HG02970 (cell line): ENCODE results near the gene SLC49A3.
"Not testable (repeated sequence)": the region's sequence is repeated elsewhere in the genome, so short reads cannot be mapped to it uniquely, and the experiment has no call there.

Experiments
- ATAC-seq: cut with Tn5 transposase; IDR thresholded peaks from one replicate; pipeline ENCODE4 v1.9.1; 2021; ENCODE audit warnings: mild to moderate bottlenecking, moderate library complexity, moderate number of reproducible peaks; ENCODE audit not compliant: unreplicated experiment, low FRiP score

SLC49A3 gene

DNA sequence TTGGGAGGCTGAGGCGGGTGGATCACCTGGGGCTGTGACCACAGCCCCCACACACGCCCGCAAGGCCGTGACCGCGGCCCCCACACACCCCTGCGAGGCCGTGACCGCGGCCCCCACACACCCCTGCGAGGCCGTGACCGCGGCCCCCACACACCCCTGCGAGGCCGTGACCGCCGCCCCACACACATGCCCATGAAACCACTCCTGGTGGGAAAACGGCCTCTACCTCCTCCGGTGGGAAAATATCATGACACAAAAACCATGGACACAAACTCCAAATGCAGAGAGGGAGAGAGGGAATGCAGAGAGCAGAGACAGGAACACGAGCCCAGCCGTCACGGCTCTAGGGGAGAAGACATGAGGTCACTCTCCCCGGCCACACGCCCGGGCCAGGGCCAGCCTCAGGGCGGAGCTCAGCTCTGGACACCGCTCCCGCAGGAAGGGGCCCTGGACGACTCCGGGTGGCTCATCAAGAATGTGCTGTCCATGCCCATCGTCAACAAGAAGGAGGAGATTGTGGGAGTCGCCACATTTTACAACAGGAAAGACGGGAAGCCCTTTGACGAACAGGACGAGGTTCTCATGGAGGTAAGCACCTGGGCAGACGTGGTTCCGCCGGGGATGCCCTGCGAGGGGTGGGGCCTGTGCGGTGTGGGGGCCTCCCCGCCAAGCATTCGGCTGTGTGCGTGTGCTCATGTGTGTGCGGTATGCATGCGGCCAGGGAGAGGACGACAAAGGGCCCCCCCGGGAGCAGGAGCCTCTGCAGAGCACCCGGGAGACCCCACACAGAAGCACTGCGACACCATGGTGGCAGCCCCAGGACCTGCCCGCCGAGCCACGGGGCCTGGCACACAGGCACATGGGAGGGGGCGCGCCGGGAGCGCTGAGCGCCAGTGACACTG lies 32.3 kb downstream of the SLC49A3 start:
- no peak for ATAC-seq

DNA sequence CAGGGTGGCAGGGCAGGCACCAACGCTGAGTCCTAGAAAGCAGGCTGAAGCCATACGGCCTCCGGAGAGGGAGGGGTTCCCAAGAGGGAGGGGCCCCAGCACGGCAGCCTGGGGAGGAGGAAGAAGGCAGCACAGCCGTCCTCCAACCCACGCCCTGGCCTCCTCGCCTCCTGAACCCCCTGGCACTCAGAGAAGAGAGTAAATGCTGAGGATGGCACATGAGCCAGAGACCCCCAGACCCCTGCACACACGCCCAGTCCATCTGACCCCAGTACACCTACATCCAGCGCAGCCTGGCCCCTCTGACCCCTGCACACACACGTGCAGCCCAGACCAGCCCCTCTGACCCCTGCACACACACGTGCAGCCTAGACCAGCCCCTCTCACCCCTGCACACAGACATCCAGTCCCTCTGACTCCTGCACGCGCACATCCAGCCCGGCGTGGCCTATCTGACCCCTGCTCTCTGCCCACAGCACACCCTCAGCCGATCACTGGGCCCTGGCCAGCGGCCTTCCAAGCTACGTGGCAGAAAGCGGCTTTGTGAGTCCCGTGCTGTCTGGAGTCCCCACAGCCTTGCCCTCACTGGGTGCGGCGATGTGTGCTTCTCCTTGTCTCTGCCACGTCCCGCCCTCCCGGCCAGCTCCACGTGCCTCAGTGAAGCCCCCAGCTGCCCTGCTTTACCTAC lies 33.3 kb downstream of the SLC49A3 start:
- ATAC-seq = no peak

DNA sequence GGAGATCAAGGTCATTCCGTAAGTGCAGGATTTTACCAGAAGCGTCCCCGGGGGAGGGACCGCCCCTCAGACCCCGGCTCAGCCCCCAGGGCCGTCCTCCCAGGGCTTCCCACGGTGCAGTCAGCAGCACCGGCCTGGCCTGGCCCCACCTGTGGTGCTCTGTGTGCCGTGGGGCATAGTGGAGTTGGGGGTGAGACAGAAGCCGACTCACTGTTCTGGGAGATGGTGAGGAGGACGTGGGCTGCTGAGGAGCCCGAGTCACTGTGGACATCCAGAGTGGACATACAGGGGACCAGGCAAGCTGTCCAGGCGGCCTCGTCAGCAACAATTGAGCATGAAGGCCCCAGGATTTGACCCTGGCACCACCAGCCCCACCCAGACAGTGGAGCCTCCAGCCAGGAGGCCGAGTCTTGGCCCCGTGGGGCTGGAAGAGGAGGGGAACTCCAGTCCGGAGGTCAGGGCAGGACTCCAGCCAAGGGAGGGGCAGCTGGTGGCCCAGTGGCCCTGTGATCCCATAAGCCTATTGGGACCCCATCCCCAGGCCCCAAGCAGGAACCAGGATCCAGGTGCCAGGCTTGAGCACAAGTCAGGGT lies 34.0 kb downstream of the SLC49A3 start:
- no peak for ATAC-seq

DNA sequence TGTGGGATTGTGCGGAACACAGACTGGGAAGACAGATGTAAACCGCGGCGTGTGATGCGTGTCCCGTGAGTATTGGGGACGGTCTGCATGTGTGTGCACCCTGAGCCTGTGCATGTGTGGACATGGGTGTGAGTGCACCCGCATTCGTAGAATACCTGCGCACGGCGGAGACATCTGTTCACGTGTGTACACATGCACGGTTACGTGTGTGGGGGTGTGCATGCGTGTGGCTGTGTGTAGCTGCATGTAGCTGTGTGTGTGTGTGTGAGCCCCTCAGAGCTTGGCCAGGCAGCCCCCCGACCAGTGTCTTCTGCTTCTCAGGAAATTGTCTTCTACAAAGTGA lies 34.5 kb downstream of the SLC49A3 start:
- no peak for ATAC-seq

DNA sequence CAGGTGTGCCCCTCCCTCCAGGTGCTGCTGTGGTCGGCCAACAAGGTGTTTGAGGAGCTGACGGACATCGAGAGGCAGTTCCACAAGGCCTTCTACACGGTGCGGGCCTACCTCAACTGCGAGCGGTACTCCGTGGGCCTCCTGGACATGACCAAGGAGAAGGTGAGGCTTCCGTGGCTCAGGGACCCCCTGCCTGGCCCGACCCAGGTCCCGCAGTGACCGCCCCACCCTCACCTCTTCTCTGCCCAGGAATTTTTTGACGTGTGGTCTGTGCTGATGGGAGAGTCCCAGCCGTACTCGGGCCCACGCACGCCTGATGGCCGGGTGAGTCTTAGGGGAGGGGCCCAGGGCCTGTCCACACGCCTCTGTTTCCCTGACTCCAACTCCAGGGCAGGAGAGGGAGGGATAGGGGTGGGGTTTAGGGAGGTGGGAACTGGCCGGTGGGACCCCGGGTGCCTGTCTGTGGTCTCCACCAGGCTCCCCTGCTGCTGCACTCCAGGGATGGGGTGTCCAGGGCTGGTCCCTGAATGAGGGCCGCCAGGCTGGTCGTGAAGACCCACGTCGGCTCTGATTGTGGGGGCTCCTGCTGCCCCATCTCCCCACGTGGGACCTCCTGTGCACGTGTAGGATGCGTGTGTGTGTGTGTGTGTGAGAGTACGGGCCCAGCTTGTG lies 35.0 kb downstream of the SLC49A3 start:
- ATAC-seq = no peak

DNA sequence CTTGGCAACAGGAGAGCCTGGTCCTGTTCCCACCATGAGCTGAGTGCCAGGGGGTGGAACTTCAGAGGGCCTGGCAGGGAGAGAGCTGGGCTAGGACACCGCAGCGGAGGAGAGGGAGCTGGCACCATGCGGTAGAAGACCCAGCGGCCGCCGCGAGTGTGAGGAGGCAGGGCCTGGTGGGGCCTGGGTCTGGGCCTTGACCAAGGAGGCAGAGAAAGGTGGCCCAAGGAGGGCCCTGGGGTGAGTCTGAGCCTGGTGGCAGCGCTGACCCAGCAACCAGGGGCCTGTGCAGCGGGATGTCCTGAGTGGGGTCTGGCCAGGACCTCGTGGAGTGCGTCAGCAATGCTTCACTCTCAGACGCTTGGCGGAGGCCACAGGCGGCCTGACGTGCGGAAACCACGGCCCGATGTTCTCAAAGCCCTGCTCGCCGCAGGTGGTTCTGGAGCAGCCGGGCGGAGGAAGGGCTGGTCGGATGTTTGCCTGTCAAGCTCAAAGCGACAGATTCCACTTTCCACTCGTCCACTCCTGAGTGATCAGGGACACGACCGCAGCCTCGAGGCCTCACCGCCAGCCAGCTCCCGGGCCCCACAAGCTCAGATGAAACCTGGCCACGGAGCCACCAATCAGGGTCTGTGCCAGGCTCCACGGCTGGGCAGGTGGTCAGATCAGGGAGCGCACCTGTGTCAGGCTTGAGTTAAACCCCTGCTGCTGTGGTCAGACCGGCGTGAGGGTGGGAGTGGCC lies 35.7 kb downstream of the SLC49A3 start:
- no peak for ATAC-seq

DNA sequence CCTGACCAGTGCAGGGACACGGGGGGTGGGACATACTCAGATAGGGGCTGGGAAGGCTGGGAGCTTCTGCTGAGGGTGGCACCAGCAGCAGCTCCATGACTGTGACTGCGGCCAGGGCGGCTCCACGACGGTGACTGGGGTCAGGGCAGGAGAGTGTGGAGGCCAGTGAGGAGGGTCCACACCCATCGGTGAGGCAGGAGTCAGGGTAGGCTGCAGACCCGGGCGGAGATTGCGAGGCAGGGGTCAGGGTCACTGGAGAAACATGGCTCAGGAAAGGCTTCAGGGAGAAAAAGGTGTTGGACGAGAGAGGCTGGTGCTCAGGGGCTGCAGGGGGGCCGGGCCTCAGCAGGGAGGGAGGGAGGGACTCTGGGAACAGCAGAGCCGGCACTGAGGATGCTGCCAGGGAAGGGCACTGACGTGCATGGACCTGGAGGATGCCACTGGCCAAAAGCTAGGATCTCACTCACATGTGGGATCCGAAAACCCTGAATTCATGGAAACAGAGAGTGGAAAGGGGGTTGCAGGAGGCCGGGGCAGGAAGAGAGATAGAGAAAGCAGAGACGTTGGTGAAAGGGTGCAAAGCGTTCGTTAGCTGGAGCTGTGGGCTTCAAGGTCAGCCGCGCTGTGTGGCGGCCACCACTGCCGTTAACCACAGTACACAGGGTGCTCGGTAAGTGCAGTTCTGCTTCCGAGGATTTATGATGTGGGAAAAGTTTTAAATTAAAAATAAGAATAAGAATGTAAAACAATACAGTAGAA lies 36.9 kb downstream of the SLC49A3 start:
- ATAC-seq = no peak

DNA sequence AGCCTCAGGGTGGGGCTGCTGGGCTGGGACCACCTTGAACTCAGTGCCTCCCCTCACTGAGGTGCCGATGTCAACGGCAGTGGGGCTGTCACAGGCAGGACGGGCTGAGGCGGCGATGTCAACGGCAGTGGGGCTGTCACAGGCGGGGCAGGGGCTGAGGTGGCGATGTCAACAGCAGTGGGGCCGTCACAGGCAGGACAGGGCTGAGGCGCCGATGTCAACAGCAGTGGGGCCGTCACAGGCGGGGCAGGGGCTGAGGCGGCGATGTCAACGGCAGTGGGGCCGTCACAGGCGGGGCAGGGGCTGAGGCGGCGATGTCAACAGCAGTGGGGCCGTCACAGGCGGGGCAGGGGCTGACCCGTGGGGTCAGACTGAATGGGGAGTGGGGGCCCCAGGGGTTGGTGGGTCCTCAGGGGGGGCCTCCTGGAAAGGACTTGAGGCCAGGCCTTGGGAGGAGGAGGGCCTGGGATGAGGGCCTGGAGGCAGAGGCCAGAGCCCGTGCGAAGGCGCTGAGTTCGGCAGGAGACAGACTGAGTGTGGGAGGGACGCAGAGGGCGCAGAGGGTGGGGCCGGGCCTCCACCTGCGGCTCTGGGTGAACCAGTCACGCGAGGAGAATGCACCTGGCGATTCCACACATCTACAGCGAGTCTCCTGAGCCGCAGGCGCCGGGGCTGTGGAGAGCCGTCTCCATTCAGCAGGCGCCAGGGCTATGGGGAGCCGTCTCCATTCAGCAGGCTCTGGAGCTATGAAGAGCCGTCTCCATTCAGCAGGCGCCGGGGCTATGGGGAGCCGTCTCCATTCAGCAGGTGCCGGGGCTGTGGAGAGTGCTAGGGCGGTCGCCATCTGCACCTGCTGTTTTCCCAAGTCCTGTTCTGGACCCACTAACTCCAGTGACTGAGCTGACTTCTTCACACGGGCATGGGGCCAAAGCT lies 37.7 kb downstream of the SLC49A3 start:
- ATAC-seq = no peak

DNA sequence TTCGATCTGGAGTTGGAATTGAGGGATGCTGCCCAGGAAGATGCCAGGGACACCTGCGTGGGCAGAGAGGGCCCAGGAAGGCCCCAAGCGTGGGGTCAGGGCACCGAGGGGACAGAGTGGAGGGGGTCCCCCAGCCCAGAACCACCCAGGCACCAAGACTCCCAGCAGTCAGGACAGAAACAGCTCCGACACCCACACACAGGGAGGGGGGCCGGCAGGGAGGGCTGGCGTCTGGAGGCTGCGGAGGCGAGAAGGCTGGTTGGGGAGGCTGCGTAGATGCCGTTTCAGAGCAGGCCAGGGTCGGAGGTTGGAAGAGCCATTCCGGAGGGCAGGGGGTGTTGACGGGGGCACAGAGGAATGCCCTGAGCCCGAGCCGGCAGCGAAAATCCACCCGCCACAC lies 38.5 kb downstream of the SLC49A3 start:
- no peak for ATAC-seq

DNA sequence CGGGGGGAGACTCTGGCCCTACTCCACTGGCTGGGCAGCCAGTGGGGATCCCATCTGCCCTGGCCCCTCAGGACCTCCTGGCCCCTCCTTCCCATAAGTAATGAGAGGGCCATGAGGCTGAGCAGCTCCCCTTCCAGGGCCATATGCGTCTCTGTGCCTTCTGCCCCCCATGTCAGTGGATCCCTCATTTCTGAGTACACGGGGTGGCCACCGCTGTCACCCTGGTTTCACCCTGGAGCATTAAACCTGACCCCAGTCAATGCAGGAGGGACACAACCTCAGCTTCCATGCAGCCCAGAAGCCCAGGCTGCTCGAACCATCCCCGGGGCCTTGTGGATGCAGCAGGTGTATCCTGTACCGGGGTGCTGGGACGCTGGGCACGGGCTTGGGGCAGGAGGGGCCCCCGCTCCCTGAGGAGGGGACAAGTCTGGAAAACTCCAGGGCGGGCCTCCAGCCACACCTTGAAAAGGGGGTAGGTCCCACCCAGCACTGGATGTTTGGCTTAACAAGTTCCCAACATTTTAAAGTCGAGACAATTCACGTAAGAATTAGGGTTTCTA lies 39.1 kb downstream of the SLC49A3 start:
- ATAC-seq = no peak

DNA sequence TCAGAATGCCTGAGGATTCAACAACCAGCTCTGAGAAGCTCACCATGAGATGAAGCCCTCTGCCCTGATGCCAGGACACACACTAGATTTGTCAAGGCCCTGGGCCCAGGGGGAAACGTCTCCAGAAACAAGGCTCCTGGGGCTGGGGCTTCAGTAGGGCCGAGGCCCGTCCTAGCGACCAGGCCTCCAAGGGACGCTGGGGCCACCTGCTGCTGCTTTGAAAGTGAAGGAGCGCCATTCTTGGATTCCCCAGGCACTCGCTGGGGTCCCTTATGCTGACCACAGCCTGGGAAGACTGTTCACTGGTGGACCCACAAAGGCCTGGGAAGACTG lies 39.7 kb downstream of the SLC49A3 start:
- ATAC-seq = no peak

DNA sequence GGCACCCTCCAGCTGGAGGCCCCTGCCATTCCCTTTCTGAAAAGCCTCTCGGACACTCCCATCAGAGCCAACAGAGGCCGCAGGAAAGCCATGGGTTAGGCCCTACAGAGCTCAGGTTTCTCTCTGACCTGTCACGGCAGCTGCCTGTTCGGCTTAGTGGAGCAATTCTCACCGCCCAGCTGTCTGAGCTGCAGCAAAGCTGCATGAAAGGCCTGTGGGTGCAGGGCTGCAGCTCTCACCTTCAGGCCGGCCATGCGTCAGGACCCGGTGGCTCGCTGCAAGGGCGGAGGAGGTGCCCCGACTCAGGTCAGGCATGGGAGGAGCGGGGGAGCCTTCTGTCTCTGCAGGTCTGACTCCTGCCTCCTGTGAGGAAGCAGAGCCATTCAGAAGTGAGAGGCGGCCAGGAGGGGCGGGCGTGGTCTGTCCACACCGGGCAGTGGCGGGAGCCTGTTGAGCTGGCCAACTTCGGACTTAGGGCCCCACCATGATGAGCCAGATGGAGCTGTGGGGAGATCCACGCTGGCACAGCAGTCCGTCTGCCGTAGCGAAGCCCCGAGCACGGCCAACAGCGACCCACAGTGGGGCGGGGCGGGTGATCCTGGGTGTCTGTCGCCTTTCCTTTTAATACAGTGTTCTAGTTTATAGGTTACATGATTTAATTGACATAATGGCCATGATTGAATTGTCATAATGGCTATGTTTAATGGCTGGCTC lies 40.2 kb downstream of the SLC49A3 start:
- ATAC-seq = no peak

DNA sequence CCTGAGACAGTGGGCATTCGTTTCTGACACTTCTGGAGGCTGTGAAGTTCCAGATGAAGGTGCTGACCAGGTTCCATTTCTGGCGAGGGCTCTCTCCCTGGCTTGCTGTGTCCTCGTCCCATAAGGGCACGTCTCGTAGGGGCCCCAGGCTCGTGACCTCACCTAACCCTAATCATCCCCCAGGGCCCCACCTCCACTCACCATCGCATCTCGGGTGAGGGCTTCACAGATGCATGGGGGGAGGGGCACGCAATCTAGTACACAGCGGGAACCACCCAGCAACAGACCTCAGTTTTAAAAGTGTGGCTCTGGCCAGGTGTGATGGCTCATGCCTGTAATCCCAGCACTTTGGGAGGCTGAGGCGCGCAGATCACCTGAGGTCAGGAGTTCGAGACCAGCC lies 41.5 kb downstream of the SLC49A3 start:
- no peak for ATAC-seq

DNA sequence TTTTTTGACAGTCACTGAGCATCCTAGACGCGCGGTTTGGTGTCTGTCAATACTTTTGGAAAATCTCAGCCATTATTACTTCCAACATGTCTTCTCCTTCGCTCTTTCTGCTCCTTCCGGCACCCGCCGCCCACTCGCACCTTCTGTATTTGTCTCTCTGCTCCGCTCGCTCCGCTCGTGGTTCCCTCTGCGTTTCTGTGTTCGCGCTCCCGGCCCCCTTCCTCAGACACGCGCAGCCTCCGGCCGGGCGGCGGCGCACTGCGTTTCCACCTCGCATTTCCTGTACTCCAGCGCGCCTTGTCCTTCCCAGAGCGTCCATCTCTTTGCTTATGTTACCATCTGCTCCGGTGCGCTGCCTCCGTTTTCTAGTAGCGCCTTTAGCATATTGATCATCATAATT lies 42.5 kb downstream of the SLC49A3 start:
- ATAC-seq = no peak

DNA sequence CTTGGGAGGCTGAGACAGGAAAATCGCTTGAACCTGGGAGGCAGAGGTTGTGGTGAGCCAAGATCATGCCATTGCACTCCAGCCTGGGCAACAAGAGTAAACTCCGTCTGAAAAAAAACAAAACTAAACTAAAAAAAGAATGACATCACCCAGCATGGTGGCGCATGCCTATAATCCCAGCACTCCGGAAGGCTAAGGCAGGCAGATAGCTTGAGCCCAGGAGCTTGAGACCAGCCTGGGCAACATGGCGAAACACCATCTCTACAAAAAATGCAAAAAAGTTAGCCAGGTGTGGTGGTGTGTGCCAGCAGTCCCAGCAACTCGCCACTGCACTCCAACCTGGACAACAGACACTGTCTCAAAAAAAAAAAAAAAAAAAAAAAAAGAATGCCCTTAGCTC lies 46.6 kb downstream of the SLC49A3 start:
- not testable (repeated sequence) for ATAC-seq

DNA sequence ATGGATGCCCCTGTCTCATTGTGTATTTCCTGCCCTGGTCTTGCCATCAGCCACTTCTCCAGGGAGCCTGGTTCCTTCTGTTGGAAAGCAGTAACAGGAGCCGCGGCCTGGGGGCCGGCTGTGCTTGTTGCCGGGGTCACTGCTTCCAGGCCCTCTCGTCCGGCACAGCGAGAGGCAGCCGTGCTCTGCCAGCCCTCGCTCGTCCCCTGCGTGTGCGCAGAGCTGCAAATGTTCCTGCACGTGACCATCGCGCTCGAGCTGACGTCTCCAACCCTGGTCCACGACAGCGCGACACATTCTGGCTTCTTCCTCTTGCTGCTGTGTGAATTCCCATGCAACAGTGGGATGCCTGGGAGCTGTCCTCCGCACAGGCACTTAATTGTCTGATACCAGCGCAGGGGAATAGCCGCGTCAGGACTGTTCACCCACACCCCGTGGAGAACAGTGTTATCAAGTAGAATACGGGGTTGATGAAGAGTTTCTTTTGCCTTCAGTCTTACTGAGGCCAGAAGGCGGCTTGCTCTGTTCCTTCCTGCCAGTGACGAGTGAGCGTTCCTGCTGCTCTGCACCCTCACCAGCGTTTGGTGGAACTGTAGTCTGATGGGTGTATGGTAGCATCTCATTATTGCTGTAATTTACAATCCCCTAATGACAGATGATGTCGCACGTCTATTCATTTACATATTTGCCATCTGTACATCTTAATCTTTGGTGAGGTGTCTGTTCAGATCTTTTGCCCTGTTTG lies 51.2 kb downstream of the SLC49A3 start:
- no peak for ATAC-seq

DNA sequence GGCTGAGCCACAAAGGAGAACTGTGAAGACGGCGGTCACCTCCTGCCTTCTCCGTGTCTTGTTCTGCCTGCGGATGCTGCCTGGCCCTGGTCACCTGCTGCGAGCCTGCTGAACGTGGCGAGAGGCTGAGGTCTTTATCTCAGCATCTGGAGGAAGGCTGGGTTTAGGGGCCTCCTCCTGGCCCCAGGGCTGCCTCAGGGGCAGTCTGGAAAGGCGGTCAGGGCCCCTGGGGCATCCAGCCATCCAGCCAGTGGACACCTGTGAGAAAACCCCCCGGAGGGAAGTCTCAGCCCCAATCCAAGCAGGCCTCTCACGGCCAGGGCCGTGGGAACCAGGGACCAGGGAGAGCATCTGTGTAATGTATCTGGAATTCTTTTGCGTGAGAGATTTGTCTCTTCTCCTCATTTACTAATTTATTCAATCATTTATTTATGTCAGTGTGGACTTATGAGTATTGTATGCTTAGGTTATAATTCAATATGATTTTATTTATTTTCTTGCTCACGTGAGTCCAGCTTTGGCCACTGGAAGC lies 52.3 kb downstream of the SLC49A3 start:
- ATAC-seq = no peak
